Activated effector memory CD4-positive, alpha-beta T cell treated with Interleukin-2 at 50 U/mL for 16 hours (primary cell): ENCODE results near the gene LSM2.
"Not testable (repeated sequence)": the region's sequence is repeated elsewhere in the genome, so short reads cannot be mapped to it uniquely, and the experiment has no call there.

Experiments
- DNase-seq: peaks from one replicate; pipeline ENCODE4 v3.0.0-alpha.2; 2020

LSM2 gene

DNA sequence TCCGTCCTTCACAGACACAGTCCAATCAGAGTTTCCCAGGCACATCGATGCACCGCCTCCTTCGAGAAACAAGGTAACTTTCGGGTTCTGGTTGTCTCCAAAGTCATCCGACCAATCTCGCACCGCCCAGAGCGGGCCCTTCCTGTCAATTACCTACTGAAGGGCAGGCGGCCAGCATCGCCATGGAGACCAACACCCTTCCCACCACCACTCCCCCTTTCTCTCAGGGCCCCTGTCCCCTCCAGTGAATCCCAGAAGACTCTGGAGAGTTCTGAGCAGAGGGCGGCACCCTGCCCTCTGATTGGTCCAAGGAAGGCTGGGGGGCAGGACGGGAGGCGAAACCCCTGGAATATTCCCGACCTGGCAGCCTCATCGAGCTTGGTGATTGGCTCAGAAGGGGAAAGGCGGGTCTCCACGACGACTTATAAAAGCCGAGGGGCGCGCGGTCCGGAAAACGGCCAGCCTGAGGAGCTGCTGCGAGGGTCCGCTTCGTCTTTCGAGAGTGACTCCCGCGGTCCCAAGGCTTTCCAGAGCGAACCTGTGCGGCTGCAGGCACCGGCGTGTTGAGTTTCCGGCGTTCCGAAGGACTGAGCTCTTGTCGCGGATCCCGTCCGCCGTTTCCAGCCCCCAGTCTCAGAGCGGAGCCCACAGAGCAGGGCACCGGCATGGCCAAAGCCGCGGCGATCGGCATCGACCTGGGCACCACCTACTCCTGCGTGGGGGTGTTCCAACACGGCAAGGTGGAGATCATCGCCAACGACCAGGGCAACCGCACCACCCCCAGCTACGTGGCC lies 20.7 kb upstream of the LSM2 start, which contains the start of gene HSPA1B:
HSPA1B (plus strand) TSS at position 453 of the 794 bp plus-strand sequence; CDS start at position 666, 213 bp downstream.
- DNase-seq = peak; percentile 87

DNA sequence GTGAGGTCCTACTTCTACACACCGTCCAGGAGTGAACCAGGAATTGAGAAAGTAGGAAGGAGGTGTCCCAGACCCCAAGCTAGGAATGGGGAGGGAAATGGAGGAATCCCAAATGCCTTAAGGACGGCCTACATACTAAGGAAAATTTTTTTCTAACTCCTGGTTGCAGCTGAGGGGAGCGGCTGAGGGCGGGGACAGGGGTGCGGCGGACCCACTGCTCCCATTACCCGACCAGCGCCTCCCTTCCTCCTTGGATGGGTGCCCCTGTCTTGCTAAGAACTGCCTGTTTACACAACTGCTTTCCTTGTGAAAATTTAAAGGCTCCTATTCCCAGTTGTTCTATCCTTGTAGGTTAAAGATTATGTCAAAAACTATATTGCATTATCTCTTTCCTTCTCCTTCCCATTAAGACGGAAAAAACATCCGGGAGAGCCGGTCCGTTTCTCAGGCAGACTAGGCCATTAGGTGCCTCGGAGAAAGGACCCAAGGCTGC lies 20.1 kb upstream of the LSM2 start:
- peak; percentile 35 for DNase-seq

GRCh38 chr6:31825553-31825952 lies 18.8 kb upstream of the LSM2 start:
- no peak for DNase-seq

DNA sequence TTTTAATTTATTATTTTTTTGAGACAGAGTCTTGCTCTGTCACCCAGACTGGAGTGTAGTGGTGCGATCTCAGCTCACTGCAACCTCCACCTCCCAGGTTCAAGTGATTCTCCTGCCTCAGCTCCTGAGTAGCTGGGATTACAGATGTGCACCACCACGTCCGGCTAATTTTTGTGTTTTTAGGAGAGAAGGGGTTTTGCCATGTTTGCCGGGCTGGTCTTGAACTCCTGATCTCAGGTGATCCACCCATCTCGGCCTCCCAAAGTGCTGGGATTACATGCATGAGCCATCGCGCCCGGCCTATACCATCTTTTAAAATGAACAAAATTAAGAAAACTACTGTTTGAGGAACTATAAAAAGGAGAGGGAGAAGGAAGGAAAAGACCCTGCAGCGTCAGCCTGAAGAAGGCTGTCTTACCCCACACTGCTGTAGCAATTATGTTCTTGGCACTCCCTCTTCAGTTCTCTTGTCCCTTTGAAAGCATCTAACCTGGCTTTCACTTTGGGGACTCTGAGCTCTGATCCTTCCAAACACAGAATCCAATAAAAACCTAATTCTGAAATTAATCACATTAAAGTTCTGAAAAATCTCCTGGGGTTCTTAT lies 16.9 kb upstream of the LSM2 start:
- not testable (repeated sequence) for DNase-seq

- DNase-seq = peak; percentile 52
Measured at GRCh38 chr6:31822036-31822821, 15.5 kb upstream of the LSM2 start.

DNA sequence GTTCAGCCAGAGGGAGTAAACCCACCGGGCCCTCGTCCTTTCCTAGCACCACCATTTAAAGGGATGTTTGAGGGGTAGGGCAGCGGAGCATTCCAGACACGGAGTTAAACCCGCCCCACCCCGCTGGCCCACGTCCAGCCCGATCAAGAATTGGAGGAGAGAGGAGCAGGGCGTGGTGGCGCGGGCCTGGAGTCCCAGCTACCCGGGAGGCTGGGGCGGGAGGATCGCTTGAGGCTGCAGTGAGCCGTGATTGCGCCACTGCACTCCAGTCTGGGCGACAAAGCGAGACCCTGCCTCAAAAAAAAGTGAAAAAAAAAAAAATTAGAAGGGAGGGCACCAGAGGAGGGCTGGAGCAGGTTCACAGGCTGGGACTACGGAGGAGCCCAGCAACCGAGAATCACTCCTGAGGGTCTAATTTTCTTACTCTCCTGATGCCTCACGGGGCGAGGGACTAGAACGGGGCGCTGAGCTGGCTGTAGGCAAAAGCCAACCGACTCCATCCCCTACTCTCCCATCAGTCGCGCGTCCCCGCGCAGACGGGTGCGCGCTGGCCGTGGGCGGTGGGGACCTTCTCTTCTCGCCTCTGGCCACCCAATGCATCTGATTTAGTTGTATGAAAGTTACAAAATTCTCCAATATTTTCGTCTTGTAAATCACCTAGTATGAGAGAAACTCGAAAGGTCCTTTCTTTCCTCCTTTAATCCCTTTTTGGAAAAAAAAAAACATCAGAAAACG lies 14.7 kb upstream of the LSM2 start:
- DNase-seq = peak; percentile 41

DNA sequence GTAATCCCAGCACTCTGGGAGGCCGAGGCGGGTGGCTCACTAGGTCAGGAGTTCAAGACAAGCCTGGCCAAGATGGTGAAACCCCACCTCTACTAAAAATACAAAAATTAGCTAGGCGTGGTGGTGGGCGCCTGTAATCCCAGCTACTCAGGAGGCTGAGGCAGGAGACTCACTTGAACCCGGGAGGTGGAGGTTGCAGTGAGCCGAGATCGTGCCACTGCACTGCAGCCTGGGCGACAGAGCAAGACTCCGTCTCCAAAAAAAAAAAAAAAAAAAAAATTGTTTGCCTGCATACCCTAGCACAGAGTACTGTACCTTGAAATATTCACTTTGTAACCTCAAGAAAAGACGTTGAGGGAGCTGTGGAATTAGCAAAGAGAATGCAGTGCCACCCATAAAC lies 13.6 kb upstream of the LSM2 start:
- DNase-seq = not testable (repeated sequence)

GRCh38 chr6:31819871-31820299 lies 13.1 kb upstream of the LSM2 start:
- DNase-seq = no peak

DNA sequence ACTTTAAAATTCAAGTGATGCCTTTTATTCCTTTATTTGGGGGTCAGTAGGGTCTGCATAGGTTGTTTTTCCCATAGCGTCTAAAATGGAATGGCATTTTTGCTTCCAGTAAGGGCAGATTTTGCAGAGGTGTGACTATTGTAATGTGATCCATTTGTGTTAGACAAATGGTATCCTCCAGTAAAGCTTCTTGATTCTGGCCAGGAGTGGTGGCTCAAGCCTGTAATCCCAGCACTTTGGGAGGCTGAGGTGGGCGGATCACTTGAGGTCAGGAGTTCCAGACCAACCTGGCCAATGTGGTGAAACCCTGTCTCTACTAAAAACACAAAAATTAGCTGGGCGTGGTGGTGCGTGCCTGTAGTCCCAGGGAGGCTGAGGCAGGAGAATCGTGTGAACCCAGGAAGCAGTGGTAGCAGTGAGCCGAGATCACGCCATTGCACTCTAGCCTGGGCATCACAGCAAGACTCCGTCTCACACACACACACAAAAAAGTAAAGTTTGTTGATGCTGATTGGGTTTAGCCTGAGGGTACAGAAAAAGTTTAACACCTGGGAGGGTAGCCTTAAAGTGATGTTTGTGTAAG lies 11.3 kb upstream of the LSM2 start:
- not testable (repeated sequence) for DNase-seq

DNA sequence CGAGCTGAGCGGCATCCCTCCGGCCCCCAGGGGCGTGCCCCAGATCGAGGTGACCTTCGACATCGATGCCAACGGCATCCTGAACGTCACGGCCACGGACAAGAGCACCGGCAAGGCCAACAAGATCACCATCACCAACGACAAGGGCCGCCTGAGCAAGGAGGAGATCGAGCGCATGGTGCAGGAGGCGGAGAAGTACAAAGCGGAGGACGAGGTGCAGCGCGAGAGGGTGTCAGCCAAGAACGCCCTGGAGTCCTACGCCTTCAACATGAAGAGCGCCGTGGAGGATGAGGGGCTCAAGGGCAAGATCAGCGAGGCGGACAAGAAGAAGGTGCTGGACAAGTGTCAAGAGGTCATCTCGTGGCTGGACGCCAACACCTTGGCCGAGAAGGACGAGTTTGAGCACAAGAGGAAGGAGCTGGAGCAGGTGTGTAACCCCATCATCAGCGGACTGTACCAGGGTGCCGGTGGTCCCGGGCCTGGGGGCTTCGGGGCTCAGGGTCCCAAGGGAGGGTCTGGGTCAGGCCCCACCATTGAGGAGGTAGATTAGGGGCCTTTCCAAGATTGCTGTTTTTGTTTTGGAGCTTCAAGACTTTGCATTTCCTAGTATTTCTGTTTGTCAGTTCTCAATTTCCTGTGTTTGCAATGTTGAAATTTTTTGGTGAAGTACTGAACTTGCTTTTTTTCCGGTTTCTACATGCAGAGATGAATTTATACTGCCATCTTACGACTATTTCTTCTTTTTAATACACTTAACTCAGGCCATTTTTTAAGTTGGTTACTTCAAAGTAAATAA lies 10.6 kb upstream of the LSM2 start:
- DNase-seq = not testable (repeated sequence)

- DNase-seq = peak; percentile 59
Measured at GRCh38 chr6:31815025-31815838, 8.5 kb upstream of the LSM2 start, which contains the start of the genes HSPA1A and HSPA1L. TSS of gene HSPA1A (plus strand) at chr6:31815543. CDS start at chr6:31815757, 214 bp downstream. TSS of gene HSPA1L (minus strand) at chr6:31815283. CDS start at chr6:31811972, 3,311 bp downstream.

GRCh38 chr6:31814677-31815024 lies 7.9 kb upstream of the LSM2 start:
- peak; percentile 52 for DNase-seq

GRCh38 chr6:31813465-31813849 lies 6.7 kb upstream of the LSM2 start:
- no peak for DNase-seq

DNA sequence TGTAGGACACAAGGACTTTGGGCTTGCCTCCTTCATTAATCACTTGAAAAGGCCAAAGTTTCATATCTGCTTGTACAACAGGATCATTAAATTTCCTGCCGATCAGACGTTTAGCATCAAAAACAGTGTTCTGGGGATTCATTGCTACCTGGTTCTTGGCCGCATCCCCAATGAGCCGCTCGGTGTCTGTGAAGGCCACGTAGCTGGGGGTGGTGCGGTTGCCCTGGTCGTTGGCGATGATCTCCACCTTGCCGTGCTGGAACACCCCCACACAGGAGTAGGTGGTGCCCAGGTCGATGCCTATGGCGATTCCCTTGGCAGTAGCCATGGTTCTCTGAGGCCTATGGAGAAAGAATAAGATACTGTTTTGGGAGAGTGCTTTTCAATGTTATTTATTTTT lies 4.9 kb upstream of the LSM2 start:
- DNase-seq = no peak

GRCh38 chr6:31808599-31808998 lies 1.8 kb upstream of the LSM2 start:
- not testable (repeated sequence) for DNase-seq

- no peak for DNase-seq
Measured at GRCh38 chr6:31805939-31806469, 762 bp downstream of the LSM2 start.

DNA sequence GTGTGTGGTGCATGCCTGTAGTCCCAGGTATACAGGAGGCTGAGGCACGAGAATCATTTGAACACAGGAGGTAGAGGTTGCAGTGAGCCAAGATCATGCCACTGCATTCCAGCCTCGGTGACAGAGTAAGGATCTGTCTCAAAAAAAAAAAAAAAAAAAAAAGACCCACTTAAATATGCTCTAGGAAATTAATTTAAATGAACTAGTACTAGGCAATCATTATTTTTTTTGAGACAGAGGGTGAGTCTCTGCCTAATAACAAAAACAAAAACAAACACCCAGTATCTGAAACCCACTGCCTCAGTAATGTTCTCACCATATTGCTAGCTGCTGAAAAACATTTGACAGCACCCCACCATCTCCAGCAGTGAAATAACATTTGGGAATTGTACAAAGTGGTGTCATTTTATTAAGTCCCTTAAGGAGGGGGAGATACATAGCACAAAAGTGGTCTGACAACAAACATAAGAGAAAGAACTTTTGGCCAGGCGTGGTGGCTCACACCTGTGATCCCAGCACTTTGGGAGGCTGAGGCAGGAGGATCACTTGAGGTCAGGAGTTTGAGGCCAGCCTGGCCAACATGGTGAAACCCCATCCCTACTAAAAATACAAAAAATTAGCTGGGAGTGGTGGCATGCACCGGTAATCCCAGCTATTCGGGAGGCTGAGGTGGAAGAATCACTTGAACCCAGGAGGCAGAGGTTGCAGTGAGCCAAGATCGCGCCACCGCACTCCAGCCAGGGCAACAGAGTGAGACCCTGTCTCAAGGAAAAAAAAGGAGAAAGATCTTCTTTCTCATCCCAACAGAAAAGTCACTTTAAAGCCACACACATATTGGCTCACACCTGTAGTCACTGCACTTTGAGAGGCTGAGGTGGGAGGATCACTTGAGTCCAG lies 5.5 kb downstream of the LSM2 start:
- DNase-seq = not testable (repeated sequence)

GRCh38 chr6:31799781-31800180 lies 7.0 kb downstream of the LSM2 start:
- no peak for DNase-seq

DNA sequence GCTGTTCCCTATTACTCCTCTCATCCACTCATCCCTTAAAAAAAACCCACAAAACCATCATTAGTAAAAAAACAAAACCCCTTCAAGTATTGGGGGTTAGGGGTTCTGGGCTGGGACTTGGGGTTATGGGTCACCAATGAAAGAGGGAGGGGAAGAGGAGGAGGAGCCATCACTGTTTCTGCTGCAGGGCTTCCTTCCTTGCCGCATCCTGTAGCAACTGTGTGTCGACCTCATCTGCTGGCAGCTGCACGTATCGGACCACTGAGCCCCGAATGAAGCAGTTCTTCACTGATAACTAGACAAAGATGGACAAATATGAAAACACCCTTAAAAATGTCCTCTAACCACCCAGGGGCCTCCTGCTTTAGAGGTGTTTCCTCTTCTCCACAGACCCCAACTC lies 9.2 kb downstream of the LSM2 start:
- peak; percentile 35 for DNase-seq
